CD4-positive, alpha-beta memory T cell (primary cell): Measurements from ENCODE around the gene HBB. TPM values are rescaled to one million over a fixed set of nuclear protein-coding genes. Genes with fewer than 3 reads are reported as not detected.

Source experiments
- CTCF ChIA-PET: fragments of 350-600 bp; sonication (Branson Sonifier 250); formaldehyde crosslinking; loops from one replicate; lab custom pipeline; 2021; ENCODE audit warnings: inconsistent platforms; ENCODE audit not compliant: partially characterized antibody; lab: Charles Lee
- POLR2A ChIA-PET: fragments of 350-600 bp; sonication (Branson Sonifier 250); formaldehyde crosslinking; loops from one replicate; lab custom pipeline; 2021; ENCODE audit not compliant: partially characterized antibody; lab: Charles Lee
- DNase-seq, 5 donors: peaks; one replicate each; pipeline versions ENCODE4 v3.0.0 to v3.0.0-alpha.2; 2020 to 2022; ENCODE audit warnings: mixed read lengths in 1 of 5
- H3K27ac ChIP-seq: one replicate; pipeline ENCODE4 v1.7.0; 2013; ENCODE audit warnings: low read depth, low read length
- H3K27me3 ChIP-seq: 2 replicates; pipeline ENCODE4 v1.7.0; 2013; ENCODE audit warnings: mild to moderate bottlenecking, low read length, moderate library complexity; ENCODE audit not compliant: insufficient read depth
- H3K36me3 ChIP-seq: 2 replicates; pipeline ENCODE4 v1.7.0; 2013; ENCODE audit warnings: mild to moderate bottlenecking, low read length, moderate library complexity; ENCODE audit not compliant: insufficient read depth
- H3K4me1 ChIP-seq: 2 replicates; pipeline ENCODE4 v1.7.0; 2013; ENCODE audit warnings: mild to moderate bottlenecking, low read length, moderate library complexity; ENCODE audit not compliant: insufficient read depth
- H3K4me3 ChIP-seq, 2 donors: one replicate each; pipeline ENCODE4 v1.7.0; 2013; ENCODE audit warnings: low read length in 2 of 2, mild to moderate bottlenecking in 1 of 2
- H3K9me3 ChIP-seq, 2 donors: one replicate each; pipeline ENCODE4 v1.7.0; 2013; ENCODE audit warnings: low read length in 2 of 2, control low read depth in 1 of 2; ENCODE audit not compliant: control insufficient read depth in 1 of 2
- H3K27ac Mint-ChIP-seq, 7 donors: one replicate each; pipeline ENCODE4 v1.8.0; 2020 to 2021; ENCODE audit warnings: mixed read lengths in 7 of 7, mild to moderate bottlenecking in 6 of 7, inconsistent platforms in 3 of 7, moderate library complexity in 3 of 7
- H3K27me3 Mint-ChIP-seq, 2 donors: one replicate each; pipeline ENCODE4 v1.8.0; 2020 to 2021; ENCODE audit warnings: mixed read lengths in 2 of 2
- H3K36me3 Mint-ChIP-seq, 2 donors: one replicate each; pipeline ENCODE4 v1.8.0; 2020 to 2021; ENCODE audit warnings: mixed read lengths in 2 of 2, inconsistent platforms in 1 of 2, mild to moderate bottlenecking in 1 of 2
- H3K4me1 Mint-ChIP-seq, 4 donors: one replicate each; pipeline ENCODE4 v1.8.0; 2020 to 2021; ENCODE audit warnings: mixed read lengths in 4 of 4, mild to moderate bottlenecking in 1 of 4
- H3K4me3 Mint-ChIP-seq, 8 donors: one replicate each; pipeline ENCODE4 v1.8.0; 2020 to 2021; ENCODE audit warnings: mixed read lengths in 8 of 8, mild to moderate bottlenecking in 7 of 8, moderate library complexity in 6 of 8, inconsistent platforms in 3 of 8
- H3K9me3 Mint-ChIP-seq, 8 donors: one replicate each; pipeline ENCODE4 v1.8.0; 2020 to 2021; ENCODE audit warnings: mixed read lengths in 8 of 8, mild to moderate bottlenecking in 5 of 8, inconsistent platforms in 3 of 8, moderate library complexity in 1 of 8
- intact Hi-C: fragments of 100-400 bp; cut with micrococcal nuclease; formaldehyde crosslinking; loops from one replicate; pipeline ENCODE4 v1.15.1; 2023
- polyA plus RNA-seq, 2 donors: library from polyadenylated mRNA; unstranded; fragments of 300-500 nt; fragmentation: Illumina TruSeq; gene quantifications; one replicate each; pipeline ENCODE4 v1.2.3, GENCODE V29; 2021
- total RNA-seq, 2 experiments: library from RNA; stranded (reverse); gene quantifications; one replicate each; pipeline ENCODE4 v1.2.3, GENCODE V29; 2021

HBB gene
- total and polyA plus RNA-seq, 4 experiments from 2014 or later = 0.46 to 0.89 (median 0.61) TPM; not detected in 1

DNA sequence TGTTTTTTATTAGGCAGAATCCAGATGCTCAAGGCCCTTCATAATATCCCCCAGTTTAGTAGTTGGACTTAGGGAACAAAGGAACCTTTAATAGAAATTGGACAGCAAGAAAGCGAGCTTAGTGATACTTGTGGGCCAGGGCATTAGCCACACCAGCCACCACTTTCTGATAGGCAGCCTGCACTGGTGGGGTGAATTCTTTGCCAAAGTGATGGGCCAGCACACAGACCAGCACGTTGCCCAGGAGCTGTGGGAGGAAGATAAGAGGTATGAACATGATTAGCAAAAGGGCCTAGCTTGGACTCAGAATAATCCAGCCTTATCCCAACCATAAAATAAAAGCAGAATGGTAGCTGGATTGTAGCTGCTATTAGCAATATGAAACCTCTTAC, 1.4 kb downstream of the HBB start:
- H3K36me3 Mint-ChIP-seq = no peaks in the 10 kb centered on the region
- H3K9me3 ChIP-seq = no peaks in the 10 kb centered on the region
- no peaks in the 10 kb centered on the region for H3K4me1 ChIP-seq
- ChIA-PET POLR2A (no interaction called here), CTCF (no interaction called here)
- H3K27ac ChIP-seq = no peak overlapping the region
- H3K4me3 ChIP-seq = no peak overlapping the region
- H3K9me3 Mint-ChIP-seq = peaks cover 0 to 4% (median 0%) of the 10 kb centered on the region in 8 donors
- no peaks in the 10 kb centered on the region for H3K4me1 Mint-ChIP-seq
- H3K27me3 ChIP-seq = no peaks in the 10 kb centered on the region
- intact Hi-C loops = no loop called here
- H3K27ac Mint-ChIP-seq = no peak overlapping the region
- no peak overlapping the region for H3K4me3 Mint-ChIP-seq
- no peak for DNase-seq
- H3K27me3 Mint-ChIP-seq = peaks cover 1 to 2% of the 10 kb centered on the region in 2 donors
- no peaks in the 10 kb centered on the region for H3K36me3 ChIP-seq

GRCh38 chr11:5224538-5225479, 2.1 kb downstream of the HBB start:
- Histone ChIP-seq H3K4me3 (no peak overlapping the region), H3K4me1 (no peaks in the 10 kb centered on the region), H3K27me3 (no peaks in the 10 kb centered on the region), H3K27ac (no peak overlapping the region), H3K9me3 (no peaks in the 10 kb centered on the region), H3K36me3 (no peaks in the 10 kb centered on the region)
- CTCF ChIA-PET = no interaction called here
- POLR2A ChIA-PET = no interaction called here
- peaks cover 0 to 4% (median 0%) of the 10 kb centered on the region in 8 donors for H3K9me3 Mint-ChIP-seq
- H3K27me3 Mint-ChIP-seq = peaks cover 1 to 2% of the 10 kb centered on the region in 2 donors
- H3K27ac Mint-ChIP-seq = no peak overlapping the region
- no peak for DNase-seq
- no peaks in the 10 kb centered on the region for H3K36me3 Mint-ChIP-seq
- intact Hi-C loops = no loop called here
- no peaks in the 10 kb centered on the region for H3K4me1 Mint-ChIP-seq
- H3K4me3 Mint-ChIP-seq = no peak overlapping the region

DNA sequence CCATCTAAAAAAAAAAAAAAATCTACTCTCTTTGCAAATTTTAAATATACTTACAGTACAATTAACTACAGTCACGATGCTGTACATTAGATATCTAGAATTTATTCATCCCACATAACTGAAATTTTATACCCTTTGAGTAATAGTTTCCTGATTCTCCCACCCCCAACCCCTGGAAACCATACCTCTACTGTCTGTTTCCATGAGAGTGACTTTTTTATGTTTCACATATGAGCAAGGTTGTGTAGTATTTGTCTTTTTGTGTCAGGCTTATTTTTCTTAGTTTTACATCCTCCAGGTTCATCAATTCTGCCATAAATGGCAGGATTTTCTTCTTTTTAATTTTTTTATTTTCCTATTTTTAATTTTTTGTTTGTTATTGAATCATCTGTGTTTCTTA, 3.2 kb downstream of the HBB start:
- Histone ChIP-seq H3K36me3 (no peaks in the 10 kb centered on the region), H3K4me1 (no peaks in the 10 kb centered on the region), H3K4me3 (no peak overlapping the region), H3K27me3 (no peaks in the 10 kb centered on the region), H3K9me3 (no peaks in the 10 kb centered on the region), H3K27ac (no peak overlapping the region)
- ChIA-PET CTCF (no interaction called here), POLR2A (no interaction called here)
- H3K9me3 Mint-ChIP-seq = peaks cover 0 to 6% (median 0%) of the 10 kb centered on the region in 8 donors
- H3K27me3 Mint-ChIP-seq = peaks cover 1 to 2% of the 10 kb centered on the region in 2 donors
- H3K4me3 Mint-ChIP-seq = no peak overlapping the region
- DNase-seq = no peak
- no peak overlapping the region for H3K27ac Mint-ChIP-seq
- no peaks in the 10 kb centered on the region for H3K4me1 Mint-ChIP-seq
- no peaks in the 10 kb centered on the region for H3K36me3 Mint-ChIP-seq
- intact Hi-C loops = no loop called here

GRCh38 chr11:5223146-5223545, 3.7 kb downstream of the HBB start:
- POLR2A ChIA-PET = no interaction called here
- no peaks in the 10 kb centered on the region for H3K4me1 ChIP-seq
- H3K4me3 ChIP-seq = no peak overlapping the region
- no peaks in the 10 kb centered on the region for H3K9me3 ChIP-seq
- Mint-ChIP-seq H3K9me3 (peaks cover 0 to 6% (median 0%) of the 10 kb centered on the region in 8 donors), H3K4me3 (no peak overlapping the region), H3K27ac (no peak overlapping the region), H3K36me3 (no peaks in the 10 kb centered on the region), H3K27me3 (peaks cover 1 to 2% of the 10 kb centered on the region in 2 donors), H3K4me1 (no peaks in the 10 kb centered on the region)
- intact Hi-C loops = no loop called here
- CTCF ChIA-PET = no interaction called here
- H3K36me3 ChIP-seq = no peaks in the 10 kb centered on the region
- no peaks in the 10 kb centered on the region for H3K27me3 ChIP-seq
- H3K27ac ChIP-seq = no peak overlapping the region
- no peak for DNase-seq

DNA sequence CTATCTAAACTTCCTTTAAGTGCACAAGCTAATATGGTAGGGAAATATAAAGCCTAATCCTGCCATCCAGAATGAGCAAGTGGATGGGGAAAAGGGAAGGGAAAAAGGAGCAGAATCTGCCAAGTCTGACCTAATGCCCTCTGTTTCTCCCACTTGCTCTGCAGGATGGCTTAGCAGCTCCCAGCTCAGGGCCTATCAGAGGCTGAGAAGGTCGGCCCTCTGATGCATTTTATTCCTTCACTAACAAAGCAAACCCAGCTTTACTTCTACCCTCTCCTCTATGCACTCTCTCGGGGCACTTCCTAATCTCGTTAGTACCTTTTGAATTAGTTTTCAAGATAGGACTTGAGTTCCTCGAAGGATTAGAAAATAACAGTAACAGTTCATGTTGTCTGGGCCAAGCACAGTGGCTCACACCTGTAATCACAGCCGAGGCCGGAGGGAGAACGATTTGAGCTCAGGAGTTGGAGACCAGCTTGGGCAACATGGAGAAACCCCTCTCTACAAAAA, 16.4 kb downstream of the HBB start:
- no peaks in the 10 kb centered on the region for H3K36me3 ChIP-seq
- H3K4me3 ChIP-seq = no peak overlapping the region
- no peaks in the 10 kb centered on the region for H3K4me1 ChIP-seq
- H3K4me3 Mint-ChIP-seq = no peak overlapping the region
- ChIA-PET POLR2A (no interaction called here), CTCF (no interaction called here)
- no peaks in the 10 kb centered on the region for H3K27me3 ChIP-seq
- DNase-seq = no peak
- H3K27me3 Mint-ChIP-seq = peaks cover 0 to 2% of the 10 kb centered on the region in 2 donors
- no peak overlapping the region for H3K27ac ChIP-seq
- H3K36me3 Mint-ChIP-seq = no peaks in the 10 kb centered on the region
- no peak overlapping the region for H3K27ac Mint-ChIP-seq
- H3K4me1 Mint-ChIP-seq = no peaks in the 10 kb centered on the region
- intact Hi-C loops = no loop called here
- H3K9me3 Mint-ChIP-seq = peaks cover 0 to 9% (median 0%) of the 10 kb centered on the region in 8 donors
- H3K9me3 ChIP-seq = no peaks in the 10 kb centered on the region

DNA sequence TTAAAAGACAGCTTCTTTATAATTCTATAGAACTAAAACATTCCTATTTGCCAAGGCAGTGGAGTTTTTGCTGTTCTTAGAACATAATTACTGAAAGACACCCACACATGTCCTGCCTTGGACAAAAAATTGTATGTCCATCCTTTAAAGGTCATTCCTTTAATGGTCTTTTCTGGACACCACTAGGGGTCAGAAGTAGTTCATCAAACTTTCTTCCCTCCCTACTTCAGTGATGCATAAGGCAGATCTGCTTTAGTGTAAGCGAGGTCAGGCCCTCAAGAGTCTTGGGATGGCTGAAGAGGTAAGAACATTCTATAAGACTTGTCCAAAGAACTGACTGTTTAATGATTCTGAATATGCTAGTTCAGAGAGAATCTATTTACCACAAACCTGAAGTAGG, 22.1 kb downstream of the HBB start:
- intact Hi-C loops = no loop called here
- ChIA-PET CTCF (no interaction called here), POLR2A (no interaction called here)
- Histone ChIP-seq H3K27me3 (no peaks in the 10 kb centered on the region), H3K4me1 (no peaks in the 10 kb centered on the region), H3K27ac (no peak overlapping the region), H3K36me3 (no peaks in the 10 kb centered on the region), H3K9me3 (no peaks in the 10 kb centered on the region), H3K4me3 (no peak overlapping the region)
- Mint-ChIP-seq H3K9me3 (no peaks in the 10 kb centered on the region), H3K4me1 (no peaks in the 10 kb centered on the region), H3K36me3 (no peaks in the 10 kb centered on the region), H3K27ac (no peak overlapping the region), H3K4me3 (no peak overlapping the region), H3K27me3 (peaks cover 0 to 2% of the 10 kb centered on the region in 2 donors)
- DNase-seq = no peak

DNA sequence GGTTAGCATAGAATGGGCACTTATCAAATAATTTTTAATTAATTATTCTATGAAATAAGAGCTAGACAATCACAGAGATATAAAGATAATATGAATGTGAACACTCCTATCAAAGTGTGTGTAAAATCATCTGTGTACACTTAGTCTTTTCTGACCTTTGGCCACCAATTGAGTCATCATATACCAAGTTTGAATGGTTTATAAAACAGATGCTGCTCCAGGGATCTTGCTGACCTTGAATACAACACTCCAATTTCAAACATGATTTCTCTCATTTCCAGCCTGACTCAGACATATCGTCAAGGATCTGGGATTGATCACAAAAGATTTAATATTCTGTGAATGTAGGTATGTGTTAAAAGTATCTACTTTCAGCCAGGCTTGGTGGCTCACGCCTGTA, 23.5 kb downstream of the HBB start:
- H3K4me1 ChIP-seq = no peaks in the 10 kb centered on the region
- Mint-ChIP-seq H3K4me3 (no peak overlapping the region), H3K9me3 (no peaks in the 10 kb centered on the region), H3K4me1 (no peaks in the 10 kb centered on the region), H3K36me3 (no peaks in the 10 kb centered on the region), H3K27ac (no peak overlapping the region), H3K27me3 (peaks cover 0 to 2% of the 10 kb centered on the region in 2 donors)
- POLR2A ChIA-PET = no interaction called here
- H3K9me3 ChIP-seq = no peaks in the 10 kb centered on the region
- intact Hi-C loops = no loop called here
- no peak overlapping the region for H3K4me3 ChIP-seq
- H3K27me3 ChIP-seq = no peaks in the 10 kb centered on the region
- H3K36me3 ChIP-seq = no peaks in the 10 kb centered on the region
- no peak overlapping the region for H3K27ac ChIP-seq
- CTCF ChIA-PET = no interaction called here
- DNase-seq = no peak
